RWPE2 (cell line): ENCODE data around the gene CCR4.
A peak's percentile ranks its signal among the peaks of the same experiment; 100 is the strongest.
"Not testable (repeated sequence)": the region's sequence is repeated elsewhere in the genome, so short reads cannot be mapped to it uniquely, and the experiment has no call there.

Experiments
- ATAC-seq: fragments of 200-7000 bp; cut with Tn5 transposase; 3 replicates; pipeline ENCODE4 v1.9.1; 2021; ENCODE audit warnings: low read depth
- DNase-seq: peaks from one replicate; pipeline ENCODE4 v3.0.0-alpha.2; 2020; ENCODE audit warnings: low spot score
- H3K27ac ChIP-seq: fragments of 450-650 bp; 2 replicates; pipeline ENCODE4 v1.5.1; 2017; ENCODE audit warnings: mild to moderate bottlenecking; ENCODE audit not compliant: poor library complexity, severe bottlenecking
- H3K27me3 ChIP-seq: fragments of 250-450 bp; sonication (Bioruptor Pico); 2 replicates; pipeline ENCODE4 v1.5.1; 2021; ENCODE audit warnings: mild to moderate bottlenecking, moderate library complexity; ENCODE audit not compliant: insufficient read depth, poor library complexity, severe bottlenecking
- H3K36me3 ChIP-seq: fragments of 250-450 bp; sonication (Bioruptor Pico); 2 replicates; pipeline ENCODE4 v1.5.1; 2020; ENCODE audit warnings: low read depth, mild to moderate bottlenecking, moderate library complexity
- H3K4me1 ChIP-seq: fragments of 250-450 bp; sonication (Bioruptor Pico); 2 replicates; pipeline ENCODE4 v1.5.1; 2021; ENCODE audit warnings: mild to moderate bottlenecking, moderate library complexity; ENCODE audit not compliant: insufficient read depth, poor library complexity, severe bottlenecking
- H3K4me3 ChIP-seq: fragments of 250-450 bp; sonication (Bioruptor Pico); 2 replicates; pipeline ENCODE4 v1.5.1; 2021; ENCODE audit warnings: mild to moderate bottlenecking, moderate library complexity; ENCODE audit not compliant: severe bottlenecking
- H3K9me3 ChIP-seq: fragments of 250-450 bp; sonication (Bioruptor Pico); 2 replicates; pipeline ENCODE4 v1.5.1; 2021; ENCODE audit warnings: mild to moderate bottlenecking, moderate library complexity; ENCODE audit not compliant: severe bottlenecking
- CTCF ChIP-seq: fragments of 450-650 bp; IDR thresholded peaks from one replicate; pipeline ENCODE4 v1.5.1; 2017; ENCODE audit warnings: mild to moderate bottlenecking, moderate library complexity; ENCODE audit not compliant: poor library complexity, severe bottlenecking

CCR4 gene

GRCh38 chr3:32959371-32959770 lies 7.9 kb downstream of the CCR4 start:
- no peaks in the 10 kb centered on the region for H3K36me3 ChIP-seq
- H3K9me3 ChIP-seq = no peaks in the 10 kb centered on the region
- no peak overlapping the region for H3K4me3 ChIP-seq
- ATAC-seq = no peak
- DNase-seq = no peak
- peaks cover 10% of the 10 kb centered on the region for H3K4me1 ChIP-seq
- no peaks in the 10 kb centered on the region for H3K27me3 ChIP-seq
- peak overlapping the region; percentile 54 for H3K27ac ChIP-seq
- no peak for TF ChIP-seq CTCF

- Histone ChIP-seq H3K27me3 (no peaks in the 10 kb centered on the region), H3K4me1 (peaks cover 10% of the 10 kb centered on the region), H3K27ac (no peak overlapping the region), H3K4me3 (no peak overlapping the region), H3K36me3 (no peaks in the 10 kb centered on the region), H3K9me3 (no peaks in the 10 kb centered on the region)
- no peak for DNase-seq
- TF ChIP-seq CTCF = no peak
- ATAC-seq = no peak
Observed at GRCh38 chr3:32960404-32961170, 9.1 kb downstream of the CCR4 start.

GRCh38 chr3:32961189-32961715 lies 9.8 kb downstream of the CCR4 start:
- no peaks in the 10 kb centered on the region for H3K36me3 ChIP-seq
- DNase-seq = no peak

GRCh38 chr3:32963871-32964270 lies 12.4 kb downstream of the CCR4 start:
- Histone ChIP-seq H3K4me3 (no peak overlapping the region), H3K4me1 (peaks cover 3% of the 10 kb centered on the region), H3K36me3 (no peaks in the 10 kb centered on the region), H3K27ac (peak overlapping the region; percentile 16), H3K27me3 (no peaks in the 10 kb centered on the region), H3K9me3 (no peaks in the 10 kb centered on the region)
- DNase-seq (no peak), ATAC-seq (peak; percentile 83)
- no peak for TF ChIP-seq CTCF

More at GRCh38 chr3:32961189-32961715, 9.8 kb downstream of the CCR4 start:
- no peak overlapping the region for H3K27ac ChIP-seq
- peaks cover 10% of the 10 kb centered on the region for H3K4me1 ChIP-seq
- ATAC-seq = no peak
- no peak for TF ChIP-seq CTCF
- no peaks in the 10 kb centered on the region for H3K9me3 ChIP-seq
- H3K27me3 ChIP-seq = no peaks in the 10 kb centered on the region
- no peak overlapping the region for H3K4me3 ChIP-seq

- not testable (repeated sequence) for H3K9me3 ChIP-seq, H3K4me3 ChIP-seq, H3K4me1 ChIP-seq, DNase-seq, H3K27me3 ChIP-seq, H3K36me3 ChIP-seq, ATAC-seq
- peak overlapping the region; percentile 16 for H3K27ac ChIP-seq
Observed at GRCh38 chr3:32964781-32965180, 13.3 kb downstream of the CCR4 start.

GRCh38 chr3:32965617-32966213 lies 14.3 kb downstream of the CCR4 start:
- H3K36me3 ChIP-seq, ATAC-seq, DNase-seq, H3K27me3 ChIP-seq, H3K9me3 ChIP-seq, H3K27ac ChIP-seq, H3K4me1 ChIP-seq, H3K4me3 ChIP-seq: not testable (repeated sequence)

- not testable (repeated sequence) for DNase-seq, H3K27me3 ChIP-seq, ATAC-seq, H3K4me1 ChIP-seq, H3K27ac ChIP-seq, H3K4me3 ChIP-seq, H3K9me3 ChIP-seq, H3K36me3 ChIP-seq
Observed at GRCh38 chr3:32966627-32967026, 15.2 kb downstream of the CCR4 start.
